CD4-positive, alpha-beta T cell treated with Interleukin-17A for 4 hours (primary cell): ENCODE measurements around the gene FAM219A.
"Not testable (repeated sequence)": the region's sequence is repeated elsewhere in the genome, so short reads cannot be mapped to it uniquely, and the experiment has no call there.

Experiments
- DNase-seq: peaks from one replicate; pipeline ENCODE4 v3.0.0-alpha.2; 2020; ENCODE audit warnings: mixed read lengths

Gene FAM219A

GRCh38 chr9:34482746-34483145 is 24.4 kb upstream of the FAM219A start:
- DNase-seq, result not testable (repeated sequence)

DNA sequence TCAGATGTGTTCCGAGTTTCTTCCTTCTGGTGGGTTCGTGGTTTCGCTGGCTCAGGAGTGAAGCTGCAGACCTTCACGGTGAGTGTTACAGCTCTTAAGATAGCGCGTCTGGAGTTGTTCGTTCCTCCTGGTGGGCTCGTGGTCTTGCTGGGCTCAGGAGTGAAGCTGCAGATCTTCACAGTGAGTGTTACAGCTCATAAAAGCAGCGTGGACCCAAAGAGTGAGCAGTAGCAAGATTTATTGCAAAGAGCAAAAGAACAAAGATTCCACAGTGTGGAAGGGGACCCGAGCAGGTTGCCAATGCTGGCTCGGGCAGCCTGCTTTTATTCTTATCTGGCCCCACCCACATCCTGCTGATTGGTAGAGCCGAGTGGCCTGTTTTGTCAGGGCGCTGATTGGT is 23.2 kb upstream of the FAM219A start:
- not testable (repeated sequence) for DNase-seq

- no peak for DNase-seq
Observed at GRCh38 chr9:34479431-34479866, 21.1 kb upstream of the FAM219A start.

DNA sequence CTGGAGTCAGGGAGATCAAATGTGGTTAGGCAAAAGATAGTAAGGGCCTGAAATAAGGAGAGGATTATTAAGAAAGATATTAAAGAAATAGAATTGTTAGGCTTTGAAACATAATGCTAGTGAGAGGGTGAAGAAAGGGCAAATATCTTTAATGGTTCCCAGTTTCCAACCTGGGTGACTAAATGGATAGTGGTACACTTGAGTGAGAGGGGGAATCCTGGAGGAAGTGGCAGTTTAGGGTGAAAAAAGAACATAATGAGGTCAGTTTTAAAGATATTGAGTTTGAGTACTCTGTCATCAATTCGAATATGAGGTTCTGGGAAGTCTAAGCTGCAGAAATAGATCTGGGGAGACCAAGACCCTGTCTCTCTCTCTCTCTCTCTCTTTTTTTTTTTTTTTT is 19.2 kb upstream of the FAM219A start:
- DNase-seq, result no peak

- no peak for DNase-seq
Observed at GRCh38 chr9:34475097-34475496, 16.7 kb upstream of the FAM219A start.

- DNase-seq, result no peak
Observed at GRCh38 chr9:34465468-34465867, 7.1 kb upstream of the FAM219A start.

DNA sequence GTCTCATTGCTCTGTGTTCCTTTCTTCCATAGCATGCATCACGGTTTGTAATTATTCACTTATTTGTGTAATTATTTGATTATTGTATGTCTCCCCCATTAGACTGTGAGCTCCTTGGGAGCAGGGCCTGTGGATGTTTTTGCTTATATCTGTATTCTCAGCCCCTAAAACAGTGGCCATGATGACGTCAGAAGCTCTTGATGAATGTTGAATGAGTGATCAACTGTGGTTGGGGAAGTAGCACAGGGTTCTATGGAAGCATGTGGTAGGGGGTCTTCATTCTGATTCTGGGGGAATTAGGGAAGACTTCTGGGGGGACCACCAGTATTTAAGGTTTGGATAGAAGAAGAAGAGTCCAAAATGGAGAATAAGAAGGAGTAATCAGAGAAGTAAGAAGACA is 6.2 kb upstream of the FAM219A start:
- no peak for DNase-seq

DNA sequence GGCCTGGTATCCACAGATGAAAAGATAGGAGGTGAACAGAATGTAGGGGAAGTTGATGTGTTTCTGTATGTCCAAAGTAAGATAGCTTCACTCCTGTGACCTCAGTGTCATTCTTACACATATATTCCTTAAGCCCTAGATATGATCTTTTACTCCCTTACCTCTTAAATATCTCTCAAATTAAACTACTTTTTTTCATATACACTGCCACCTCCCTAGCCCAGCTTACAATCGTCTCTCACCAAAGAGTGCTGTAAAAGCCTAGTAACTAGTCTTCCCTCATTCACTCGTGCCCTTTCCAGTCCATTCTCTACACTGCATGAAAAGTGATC is 5.5 kb upstream of the FAM219A start:
- no peak for DNase-seq

- no peak for DNase-seq
Observed at GRCh38 chr9:34463098-34463900, 4.9 kb upstream of the FAM219A start.

DNA sequence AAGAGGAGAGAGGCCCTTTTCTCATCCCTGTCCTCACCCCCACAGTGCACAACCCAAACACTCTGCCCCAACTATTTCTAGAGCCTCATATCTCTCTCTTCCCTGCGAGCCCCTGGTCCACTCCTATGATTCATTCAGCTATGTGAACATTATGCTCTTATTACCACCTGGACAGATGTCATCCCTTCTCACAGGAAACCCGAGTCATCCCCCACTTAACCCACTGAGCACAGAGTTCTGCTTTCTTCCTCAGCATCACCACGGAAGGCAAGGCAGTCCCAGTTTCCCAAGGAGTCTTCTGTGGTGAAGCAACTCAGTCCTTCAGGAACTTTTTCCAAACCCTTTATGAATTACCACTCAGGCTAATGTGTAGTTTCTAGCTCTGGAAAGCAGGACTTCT is 1.6 kb upstream of the FAM219A start:
- DNase-seq, result no peak

DNA sequence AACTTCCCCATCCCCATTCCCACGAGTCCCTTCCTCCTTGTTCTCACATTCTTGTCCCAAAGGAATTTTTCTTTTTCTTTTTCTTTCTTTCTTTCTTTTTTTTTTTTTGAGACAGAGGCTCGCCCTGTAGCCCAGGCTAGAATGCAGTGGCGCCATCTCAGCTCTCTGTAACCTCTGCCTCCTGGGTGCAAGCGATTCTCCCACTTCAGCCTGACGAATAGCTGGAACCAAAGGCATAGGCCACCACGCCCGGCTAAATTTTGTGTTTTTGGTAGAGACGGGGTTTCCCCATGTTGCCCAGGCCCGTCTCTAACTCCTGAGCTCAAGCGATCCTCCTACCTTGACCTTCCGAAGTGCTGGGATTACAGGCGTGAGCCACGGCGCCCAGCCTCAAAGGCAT is 986 bp upstream of the FAM219A start:
- DNase-seq, result no peak

GRCh38 chr9:34458959-34459340 is 580 bp upstream of the FAM219A start:
- DNase-seq, result no peak

DNA sequence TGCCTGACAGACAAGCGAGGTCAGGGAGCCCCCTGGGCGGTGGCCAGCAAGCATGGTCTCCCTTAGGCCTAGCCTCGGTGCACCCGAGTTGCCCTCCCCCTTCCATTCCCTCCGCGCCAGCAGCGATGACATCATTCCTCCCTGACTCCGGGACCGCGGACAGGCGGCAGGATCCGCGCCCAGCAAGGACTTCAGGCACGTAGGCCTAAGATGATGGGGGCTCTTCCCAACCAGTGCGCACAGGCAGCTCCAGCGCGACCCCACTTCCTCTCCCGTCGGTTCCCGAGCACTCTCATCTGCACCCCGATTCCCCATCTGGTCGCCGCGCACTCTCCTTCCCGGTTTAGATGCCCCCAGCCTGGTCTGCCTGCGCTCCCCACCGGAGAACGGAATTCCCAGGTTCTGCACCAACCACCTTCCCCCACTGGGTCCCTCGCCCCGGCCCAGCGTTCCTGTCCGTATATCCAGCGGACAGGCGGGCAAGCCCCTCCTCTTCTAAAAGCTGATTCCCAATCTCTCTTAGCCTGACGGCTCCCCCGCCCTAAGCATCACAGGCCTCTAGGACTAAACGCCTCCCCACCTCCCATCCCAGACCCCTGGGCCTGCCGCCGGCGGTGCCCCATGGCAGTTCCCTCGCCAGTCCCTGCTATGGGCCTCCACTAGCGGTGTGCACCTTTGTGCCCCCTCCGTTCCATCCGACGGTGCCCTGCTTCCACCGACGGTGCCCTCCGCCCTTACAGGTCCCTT is 931 bp downstream of the FAM219A start:
- DNase-seq, result peak; percentile 30

DNA sequence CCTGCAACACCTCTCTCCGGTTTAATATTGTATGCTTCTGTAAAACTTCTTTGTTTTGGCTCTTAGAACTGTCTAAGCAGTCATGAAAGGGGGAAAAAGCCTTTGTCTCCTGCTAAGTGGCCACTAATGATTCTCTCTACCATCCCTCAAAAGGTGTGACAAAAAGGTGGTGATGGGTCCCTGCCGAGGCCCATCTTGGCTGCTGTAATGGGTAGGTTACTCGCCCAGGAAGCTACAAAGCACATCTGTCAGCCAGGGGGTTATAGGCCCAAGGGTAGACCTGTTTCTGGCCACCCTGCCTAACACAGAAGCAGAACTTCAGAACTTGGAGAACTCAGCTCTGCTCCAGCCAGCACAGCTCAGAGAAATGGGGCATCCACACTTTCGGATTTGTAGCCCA is 1.6 kb downstream of the FAM219A start:
- no peak for DNase-seq

GRCh38 chr9:34456151-34456550 is 2.2 kb downstream of the FAM219A start:
- no peak for DNase-seq

- no peak for DNase-seq
Observed at GRCh38 chr9:34454571-34455065, 3.8 kb downstream of the FAM219A start.

DNA sequence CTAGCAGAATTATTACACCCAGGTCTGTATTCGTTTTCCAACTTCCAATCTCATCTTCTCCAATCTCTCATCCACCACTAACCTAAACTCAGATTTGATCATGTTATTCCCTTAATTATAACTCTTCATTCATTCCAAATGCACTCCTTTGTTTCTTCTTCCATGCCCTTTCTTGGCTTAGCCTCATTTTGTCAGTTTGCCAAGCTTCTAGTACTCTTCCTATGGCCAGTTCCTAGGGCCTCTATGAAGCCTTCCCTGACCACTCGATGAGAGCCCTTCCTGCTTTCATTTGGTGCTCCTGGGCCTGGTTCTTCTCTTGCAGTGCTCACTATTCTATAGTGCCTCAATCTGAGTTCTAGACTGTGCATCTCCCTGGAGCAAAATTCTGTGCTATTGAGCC is 5.8 kb downstream of the FAM219A start:
- no peak for DNase-seq

DNA sequence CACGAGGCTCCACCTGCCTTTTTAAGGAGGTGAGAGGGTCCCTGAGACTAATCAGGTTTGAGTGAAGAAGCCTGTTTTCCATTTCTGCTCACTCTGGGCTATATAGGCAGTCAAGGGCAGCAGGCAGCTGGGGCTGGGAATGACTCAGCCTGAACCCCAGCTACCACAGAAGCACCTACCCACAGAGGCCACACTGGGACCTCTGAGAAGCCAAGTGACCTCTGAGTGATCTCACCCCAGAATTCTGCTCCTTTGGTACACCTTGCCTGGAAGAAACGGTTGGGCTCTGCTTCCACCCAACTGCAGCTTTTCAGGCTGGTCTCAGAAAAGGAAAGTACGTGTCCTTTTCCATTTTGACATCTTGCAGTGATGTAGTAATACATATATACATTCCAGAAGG is 6.8 kb downstream of the FAM219A start:
- no peak for DNase-seq

DNA sequence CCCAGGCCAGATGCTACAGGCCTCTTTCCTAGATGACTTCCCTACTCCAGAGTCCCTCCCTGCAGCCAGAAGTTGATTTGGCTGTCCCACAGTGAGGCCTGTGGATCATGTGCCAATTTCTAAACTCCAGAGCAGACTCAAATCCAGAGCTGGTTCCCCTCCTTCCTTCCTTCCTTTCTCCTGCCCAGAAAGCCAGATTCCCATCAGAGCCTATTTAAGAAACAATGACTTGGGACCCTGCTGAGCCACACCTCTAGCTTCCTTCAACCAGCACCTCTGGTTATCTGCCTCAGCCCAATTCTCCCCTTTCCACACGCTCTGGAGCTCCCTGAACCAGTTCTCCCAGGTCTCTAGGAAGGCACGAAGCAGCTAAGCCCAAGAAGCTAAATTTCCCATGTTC is 7.2 kb downstream of the FAM219A start:
- no peak for DNase-seq

GRCh38 chr9:34450644-34451043 is 7.7 kb downstream of the FAM219A start:
- no peak for DNase-seq

DNA sequence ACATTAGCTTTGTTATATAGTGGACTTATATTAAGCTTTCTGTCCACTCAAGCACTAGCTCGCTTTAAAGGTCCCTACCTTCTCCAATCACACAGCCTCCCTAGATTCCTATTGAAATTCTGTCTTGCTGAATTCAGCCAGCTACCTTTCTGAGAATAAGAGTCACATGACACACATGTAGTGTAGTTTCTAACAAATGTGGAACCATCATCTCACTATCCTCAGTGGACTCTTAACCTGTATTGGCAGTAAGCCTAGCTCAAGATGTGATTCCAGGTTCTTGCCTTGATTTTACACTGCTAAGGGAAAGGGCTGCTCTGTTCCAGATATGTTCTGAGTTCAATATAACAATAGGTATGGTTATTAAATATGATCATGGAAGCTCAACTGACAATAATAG is 11.4 kb downstream of the FAM219A start:
- no peak for DNase-seq

- no peak for DNase-seq
Observed at GRCh38 chr9:34446468-34446891, 11.9 kb downstream of the FAM219A start.

DNA sequence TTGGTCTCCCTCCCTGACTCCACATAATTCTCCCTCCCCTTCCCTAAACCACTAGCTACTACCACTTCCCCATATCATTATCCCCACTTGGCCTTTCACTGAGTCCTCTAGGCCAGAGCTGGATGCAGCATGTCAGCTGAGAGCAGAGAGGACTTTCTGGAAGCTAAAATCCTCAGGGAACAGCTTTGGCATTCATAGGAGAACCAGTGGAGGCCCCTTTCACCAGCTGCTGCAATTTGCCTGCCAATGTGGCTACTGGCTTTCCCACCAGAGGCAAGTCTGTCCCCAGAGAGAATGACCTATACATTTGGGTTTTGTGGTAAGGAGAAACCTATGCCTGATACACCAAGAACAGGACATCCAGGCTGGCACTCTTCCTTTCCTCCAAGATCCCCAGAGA is 14.4 kb downstream of the FAM219A start:
- no peak for DNase-seq

DNA sequence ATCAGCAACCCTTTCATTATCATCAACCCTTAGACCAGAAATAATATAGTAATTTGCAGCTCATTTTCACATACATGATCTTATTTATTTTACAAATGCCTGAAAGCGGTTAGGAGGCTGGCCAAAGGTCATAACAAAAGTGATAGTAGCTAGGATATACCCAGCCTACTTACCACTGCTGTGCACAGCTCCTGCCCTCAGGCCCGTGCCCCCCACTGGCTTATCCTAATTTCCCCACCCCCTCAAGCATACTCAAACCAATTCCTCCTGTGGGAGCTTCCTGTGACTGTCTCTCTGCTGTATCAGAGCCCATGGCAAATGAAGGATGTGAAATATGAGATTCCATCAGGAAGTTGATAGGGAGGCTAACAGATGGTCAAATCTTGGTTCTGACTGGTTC is 14.8 kb downstream of the FAM219A start:
- no peak for DNase-seq
